CD1c-positive myeloid dendritic cell (primary cell): Measurements from ENCODE around the gene LRRC42.

Source experiments
- DNase-seq: peaks from one replicate; pipeline ENCODE4 v3.0.0-alpha.2; 2016; ENCODE audit errors: extremely low spot score

Gene LRRC42, protein sequence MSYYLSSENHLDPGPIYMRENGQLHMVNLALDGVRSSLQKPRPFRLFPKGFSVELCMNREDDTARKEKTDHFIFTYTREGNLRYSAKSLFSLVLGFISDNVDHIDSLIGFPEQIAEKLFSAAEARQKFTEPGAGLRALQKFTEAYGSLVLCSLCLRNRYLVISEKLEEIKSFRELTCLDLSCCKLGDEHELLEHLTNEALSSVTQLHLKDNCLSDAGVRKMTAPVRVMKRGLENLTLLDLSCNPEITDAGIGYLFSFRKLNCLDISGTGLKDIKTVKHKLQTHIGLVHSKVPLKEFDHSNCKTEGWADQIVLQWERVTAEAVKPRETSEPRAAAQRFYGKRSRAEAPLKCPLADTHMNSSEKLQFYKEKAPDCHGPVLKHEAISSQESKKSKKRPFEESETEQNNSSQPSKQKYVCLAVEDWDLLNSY

DNA sequence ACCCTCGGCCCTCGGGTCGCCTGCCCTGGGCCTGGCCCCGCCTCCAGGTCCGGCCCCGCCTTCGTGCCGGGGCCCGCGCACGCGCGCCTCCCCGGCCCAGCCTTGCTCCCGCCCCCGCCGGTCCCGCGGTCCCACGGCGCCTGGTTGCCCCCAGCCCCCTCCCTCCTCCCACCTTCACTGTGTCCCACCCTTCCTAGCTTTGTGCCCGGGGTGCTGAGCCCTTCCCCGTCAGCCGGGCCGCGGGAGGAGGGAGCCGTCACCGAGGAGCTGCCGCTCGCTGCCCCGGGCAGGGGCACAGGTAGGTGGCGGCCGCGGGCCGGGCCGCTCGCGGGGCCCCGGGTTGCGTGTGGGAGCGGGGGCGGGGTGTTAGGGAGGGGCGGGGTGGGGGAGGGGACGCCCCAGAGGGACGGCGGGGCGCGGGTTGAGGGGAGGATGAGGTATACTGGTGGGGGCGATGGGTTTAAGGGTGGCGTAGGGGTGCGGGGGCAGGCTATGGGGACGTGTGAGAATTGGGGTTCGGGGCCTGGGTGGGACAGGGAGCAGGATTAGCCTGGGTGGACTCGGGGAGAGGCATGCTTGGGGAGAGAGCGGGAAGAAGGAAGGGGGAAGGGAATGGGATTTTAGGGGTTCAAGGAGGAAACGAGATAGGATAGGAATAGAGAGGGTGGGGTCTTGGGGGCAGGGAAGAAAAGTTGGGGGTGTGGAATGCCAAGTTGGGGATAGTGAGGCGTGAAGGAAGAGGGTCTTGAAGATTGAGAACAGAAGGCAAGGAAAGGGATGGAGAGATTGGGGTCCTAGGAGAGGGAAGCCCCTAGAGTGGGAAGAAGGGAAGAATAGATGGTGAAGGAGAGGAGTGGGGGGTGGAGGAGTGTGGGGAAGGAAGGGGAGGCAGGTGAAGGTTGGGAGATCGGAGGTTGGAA, at the start of gene LRRC42:
Gene LRRC42, plus strand, starts transcription at position 99 of the 920 bp plus-strand sequence. CDS start 5,650 bp downstream, outside the sequence.
- DNase-seq, result peak; percentile 92

DNA sequence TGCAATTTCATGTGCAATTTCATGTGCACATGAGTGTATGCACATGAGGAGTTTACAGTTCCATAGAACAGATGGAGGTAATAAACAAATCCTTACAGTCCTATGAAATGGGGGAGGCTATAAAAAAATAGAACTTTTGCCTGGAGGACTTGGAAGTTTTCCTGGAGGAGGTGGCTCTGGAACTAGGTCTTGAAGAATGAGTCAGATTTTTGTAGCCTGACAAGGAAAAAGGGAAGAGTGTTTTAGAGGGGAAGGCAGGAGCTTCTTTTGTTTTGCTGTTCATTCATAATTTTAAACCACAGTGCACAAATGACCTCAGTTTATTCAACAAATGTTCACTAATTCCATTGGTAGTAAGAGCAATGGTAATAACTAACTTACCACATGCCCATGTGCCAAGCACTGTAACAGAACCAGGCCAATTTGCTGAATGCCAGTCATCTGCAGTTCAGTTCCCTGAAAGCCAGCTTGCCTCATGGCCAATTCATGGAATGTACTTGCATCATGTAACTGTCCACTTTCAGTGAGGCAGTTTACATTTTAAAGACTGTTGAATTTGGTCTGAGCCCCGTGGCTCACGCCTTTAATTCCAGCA, 49.4 kb upstream of the LRRC42 start:
- peak; percentile 32 for DNase-seq

DNA sequence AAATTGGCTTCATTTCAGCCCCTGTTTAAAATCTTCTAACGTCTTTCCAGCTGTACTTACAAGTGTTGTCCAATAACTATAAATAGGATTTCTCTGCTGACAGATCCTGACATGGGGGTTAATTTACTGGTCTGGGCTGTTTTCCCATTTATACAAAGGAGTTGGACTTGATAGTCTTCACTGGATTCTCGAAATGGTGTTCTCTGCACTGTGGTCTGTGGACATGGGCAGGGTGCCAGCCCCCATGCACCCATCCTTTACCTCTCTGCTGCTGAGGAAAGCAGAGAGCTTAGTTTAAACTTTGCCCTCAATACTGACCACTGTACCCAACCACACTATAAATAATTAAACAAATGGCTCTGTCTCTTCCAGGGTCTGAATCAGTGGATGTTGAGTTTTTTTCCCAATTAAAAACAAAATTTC, 46.9 kb upstream of the LRRC42 start:
- DNase-seq, result no peak

DNA sequence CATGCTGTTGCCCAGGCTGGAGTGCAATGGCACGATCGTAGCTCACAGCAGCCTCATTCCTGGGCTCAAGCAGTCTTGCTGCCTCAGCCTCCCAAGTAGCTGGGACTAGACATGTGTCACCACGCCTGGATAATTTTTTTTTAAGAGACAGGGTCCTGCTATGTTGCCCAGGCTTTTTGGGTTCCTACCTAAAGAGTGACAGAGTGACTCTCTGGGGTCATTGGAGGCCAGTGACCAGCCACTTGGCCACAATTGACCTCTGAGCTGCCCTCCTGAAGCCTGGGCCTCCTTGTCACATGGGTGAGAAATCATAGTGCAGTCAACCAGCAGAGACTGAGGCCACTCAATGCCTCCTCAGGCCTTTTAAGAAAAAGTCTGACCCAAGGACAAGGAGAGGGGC, 46.4 kb upstream of the LRRC42 start:
- DNase-seq, result no peak

DNA sequence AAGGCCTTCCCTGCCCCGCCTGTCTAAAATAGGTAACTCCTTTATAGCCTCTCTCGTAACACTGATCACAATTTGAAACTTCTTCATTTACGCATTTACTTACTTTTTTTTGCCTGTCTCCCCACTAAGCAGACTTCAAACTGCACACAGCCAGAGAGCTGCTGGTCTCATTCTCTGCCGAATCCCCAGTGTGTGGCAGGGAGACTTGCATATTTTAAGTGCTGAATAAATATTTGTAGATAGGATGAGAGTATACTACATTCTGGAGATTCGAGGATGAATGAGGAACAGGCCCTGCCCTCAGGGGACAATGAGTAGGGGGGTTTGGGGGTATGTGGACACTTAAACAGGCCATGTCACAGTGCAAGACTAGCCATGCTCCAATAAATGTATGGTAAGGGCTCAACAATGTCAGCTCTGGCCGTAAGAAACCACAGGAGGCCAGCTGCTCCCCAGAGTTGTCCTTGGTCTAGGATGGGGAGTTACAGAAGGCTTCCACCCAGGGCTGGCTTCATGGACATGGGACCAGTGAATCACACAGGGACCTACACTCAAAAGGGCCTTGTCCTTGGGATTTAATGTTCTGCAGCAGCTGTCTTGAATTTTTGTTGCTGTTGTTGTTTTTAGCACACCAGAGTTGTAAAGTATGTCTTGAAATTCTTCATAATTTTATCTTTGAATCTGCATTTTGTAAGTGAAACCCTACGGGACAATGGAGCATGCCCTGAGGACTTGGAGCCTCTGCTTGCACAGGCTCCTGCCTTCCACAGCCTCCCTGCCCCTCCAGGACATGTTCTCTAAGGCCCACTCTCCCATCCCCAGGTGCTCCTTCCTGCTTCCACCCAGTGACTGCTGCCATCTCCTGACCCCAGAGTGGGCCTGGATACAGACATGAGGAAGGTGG, 43.7 kb upstream of the LRRC42 start:
- DNase-seq, result no peak

DNA sequence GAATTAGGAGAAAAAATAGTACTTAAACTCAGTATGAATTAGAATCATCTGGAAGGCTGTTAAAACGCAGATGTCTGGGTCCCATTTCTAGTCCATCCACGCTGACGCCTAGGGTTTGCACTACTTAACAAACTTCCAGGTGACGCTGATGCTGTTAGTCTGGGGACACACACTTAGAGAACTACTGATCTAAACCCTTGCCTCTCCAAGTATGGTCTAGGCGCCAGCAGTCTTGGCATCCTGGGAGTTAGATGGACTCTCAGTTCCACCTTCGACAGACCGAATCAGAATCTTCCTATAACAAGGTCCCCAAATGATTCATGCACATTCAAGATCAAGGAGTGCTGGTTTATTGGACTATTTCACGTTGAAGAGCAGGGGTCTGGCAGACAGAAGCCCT, 40.6 kb upstream of the LRRC42 start:
- no peak for DNase-seq

DNA sequence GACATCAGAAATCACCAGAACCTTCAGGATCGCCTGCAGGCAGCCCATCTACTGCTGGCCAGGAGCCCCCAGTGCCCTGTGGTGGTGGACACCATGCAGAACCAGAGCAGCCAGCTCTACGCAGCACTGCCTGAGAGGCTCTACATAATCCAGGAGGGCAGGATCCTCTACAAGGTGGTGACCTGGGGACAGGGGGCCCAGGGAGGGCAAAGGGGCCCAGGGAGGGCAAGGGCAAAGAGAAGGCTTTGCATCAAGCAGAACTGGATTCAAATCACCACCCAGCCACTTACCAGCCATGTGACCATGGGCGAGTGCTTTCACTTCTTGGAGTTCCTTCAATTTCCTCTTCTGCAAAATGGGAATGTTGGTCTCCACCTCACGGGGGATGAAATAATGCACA, 40.0 kb upstream of the LRRC42 start:
- no peak for DNase-seq

DNA sequence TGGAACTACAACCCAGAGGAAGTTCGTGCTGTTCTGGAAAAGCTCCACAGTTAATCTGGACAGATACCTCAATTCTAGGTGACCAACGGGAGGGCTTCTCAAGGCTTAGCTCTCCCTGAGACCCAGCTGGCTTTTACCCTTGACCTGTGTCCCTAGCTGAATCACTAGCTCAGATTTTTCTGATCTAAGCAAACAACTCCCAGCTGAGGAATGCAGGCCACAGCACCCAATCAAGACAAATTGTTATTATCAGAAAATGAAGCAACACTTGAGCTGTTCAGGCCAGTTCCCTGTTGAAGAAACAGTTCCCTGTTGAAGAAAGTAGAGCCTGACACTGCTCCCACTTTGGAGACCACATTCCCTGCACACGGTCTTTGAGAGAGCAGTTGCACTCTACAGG, 36.2 kb upstream of the LRRC42 start:
- DNase-seq, result no peak

DNA sequence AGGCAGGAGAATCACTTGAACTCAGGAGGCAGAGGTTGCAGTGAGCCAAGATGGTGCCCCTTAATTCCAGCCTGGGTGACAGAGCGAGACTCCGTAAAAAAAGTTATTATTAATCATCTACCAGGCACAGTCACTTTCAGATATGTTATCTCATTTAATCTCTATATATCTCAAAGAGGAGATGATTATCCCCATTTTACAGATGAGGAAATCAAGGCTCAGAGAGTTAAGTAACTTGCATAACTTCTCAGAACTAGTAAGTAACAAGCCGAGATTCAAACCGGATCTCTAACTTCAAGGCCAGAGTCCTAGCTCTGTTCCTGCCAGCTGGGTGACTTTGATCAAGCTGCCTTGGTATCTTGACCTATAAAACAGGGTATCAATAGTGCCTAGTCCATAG, 34.7 kb upstream of the LRRC42 start:
- no peak for DNase-seq

DNA sequence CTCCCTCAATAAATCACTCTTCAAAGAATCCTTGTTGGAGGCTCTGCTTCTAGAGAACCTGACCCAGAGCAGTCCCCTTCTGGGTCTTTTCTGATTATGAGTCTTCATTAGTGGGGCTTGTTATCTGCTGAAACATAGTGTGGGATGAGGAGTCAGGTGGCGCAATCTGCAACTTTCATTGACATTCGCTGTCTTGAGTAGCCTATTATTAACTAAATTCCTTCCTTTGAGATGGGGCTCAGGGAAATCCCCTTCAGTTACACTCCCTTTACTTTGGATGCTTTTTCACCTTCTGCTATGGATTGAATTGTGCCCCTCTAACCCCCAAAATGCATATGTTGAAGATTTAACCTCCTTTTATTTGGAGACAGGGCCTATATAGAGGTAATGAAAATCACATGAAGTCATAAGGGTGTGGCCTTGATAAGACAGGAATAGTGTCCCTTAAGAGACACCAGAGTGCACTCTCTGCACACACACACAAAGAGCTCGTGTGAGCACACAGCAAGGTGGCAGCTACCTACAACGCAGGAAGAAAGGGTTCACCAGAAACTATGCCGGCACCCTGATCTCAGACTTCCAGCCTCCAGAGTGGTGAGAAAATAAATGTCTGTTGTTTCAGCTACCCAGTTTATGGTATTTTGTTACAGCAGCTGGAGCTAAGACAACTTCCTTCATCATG, 32.7 kb upstream of the LRRC42 start:
- DNase-seq, result no peak

DNA sequence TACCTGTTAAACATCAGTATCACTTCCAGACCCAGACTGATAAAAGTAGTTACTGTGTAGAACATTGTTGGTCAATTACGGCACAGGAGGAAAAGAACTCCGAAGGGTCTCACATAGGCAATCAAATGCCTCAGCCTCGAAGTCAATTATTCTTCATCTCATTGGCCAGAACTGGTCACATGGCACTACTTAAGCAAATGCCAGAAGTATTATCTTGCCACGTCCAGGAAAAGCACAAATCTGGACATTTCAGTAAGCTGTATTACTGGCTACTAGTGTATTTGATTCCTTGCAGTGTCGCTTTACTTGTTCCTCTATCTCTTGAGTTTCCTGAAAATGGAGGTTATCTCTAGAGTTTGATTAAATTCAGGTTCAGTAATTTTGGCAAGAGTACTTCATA, 27.8 kb upstream of the LRRC42 start:
- no peak for DNase-seq

DNA sequence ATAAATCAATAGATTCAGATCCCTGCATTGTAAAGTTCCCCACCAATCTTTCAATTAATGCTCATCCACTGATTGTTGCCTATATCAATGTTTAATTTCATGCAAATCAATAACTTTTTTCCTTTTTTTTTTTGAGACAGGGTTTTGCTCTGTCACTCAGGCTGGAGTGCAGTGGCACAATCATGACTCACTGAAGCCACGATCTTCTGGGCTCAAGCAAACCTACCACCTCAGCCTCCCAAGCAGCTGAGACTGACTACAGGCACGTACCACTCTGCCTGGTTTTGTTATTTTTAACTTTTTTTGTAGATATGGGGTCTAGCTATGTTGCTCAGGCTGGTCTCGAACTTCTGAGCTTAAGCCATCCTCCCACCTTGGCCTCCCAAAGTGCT, 26.5 kb upstream of the LRRC42 start:
- DNase-seq, result no peak

DNA sequence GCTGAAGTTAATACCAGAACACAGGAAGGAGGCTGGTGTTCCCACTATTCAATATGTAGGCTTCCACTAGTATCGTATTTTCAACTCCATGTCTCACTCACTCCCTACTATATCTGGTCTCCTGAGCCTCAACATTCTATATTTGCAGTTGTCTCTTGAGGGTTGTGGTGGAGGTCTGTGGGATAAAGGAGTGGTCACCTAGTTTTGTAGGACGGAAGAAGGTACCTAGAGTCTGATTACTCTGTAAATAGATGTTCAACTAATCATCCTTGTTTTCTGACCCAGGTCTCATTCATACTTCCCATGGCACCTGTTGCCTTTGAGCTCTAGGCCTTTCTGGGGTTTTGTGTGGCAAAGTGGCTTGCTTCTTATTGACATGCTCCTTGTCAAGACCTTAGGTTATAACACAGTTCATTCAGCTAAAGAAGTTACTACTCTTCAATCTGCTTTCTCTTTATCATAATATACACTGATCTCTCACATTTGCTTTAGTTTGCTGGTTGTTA, 18.7 kb upstream of the LRRC42 start:
- DNase-seq, result no peak

DNA sequence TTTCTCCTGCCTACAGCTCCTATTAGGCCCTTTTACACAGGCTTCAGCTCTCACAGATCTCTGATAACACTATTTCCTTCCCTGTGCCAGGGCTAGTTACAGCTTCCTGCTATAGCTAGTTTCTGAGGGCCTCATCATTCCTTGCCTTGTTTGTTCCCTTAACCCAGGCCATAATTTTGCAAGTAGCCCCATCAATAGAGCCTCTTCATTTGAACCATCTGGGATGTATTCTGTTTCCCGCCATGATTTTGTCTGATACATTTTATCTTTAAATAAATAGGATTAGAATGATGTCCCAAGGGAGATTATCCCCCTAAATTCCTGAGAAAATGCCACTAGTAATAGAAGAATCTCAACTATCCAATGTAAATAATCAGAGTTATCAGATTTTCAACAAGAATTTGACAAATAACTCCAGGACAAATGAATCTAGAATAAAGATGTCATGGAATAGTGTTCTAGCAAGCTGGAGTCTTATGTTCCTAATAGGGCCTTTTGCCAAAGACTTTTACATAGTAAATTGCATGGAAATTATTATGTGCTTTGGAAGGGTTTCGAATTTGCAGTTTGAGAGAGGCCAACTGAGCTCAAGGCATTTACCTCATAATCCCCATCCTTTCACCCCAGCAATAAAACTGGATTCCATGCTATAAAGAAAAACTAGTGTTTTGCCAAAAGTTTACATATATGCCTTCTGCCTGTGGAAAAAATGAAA, 16.7 kb upstream of the LRRC42 start:
- no peak for DNase-seq

DNA sequence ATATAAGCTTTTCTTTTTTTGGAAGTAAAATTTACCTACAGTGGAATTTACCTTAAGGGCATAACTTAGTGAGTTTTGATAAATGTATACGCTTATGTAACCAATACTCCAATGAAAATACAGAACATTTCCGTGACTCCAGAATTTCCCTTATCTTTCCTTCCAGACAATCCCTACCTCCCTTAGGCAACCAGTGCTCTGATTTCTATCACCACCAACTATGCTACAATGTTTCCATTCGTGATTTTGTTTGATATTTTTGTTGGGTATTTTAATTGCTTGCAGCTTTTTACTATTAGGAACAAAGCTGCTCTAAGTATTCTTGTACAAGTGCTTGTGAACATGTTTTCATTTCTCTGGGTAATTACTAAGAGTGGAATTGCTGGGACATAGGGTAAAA, 15.2 kb upstream of the LRRC42 start:
- DNase-seq, result no peak

DNA sequence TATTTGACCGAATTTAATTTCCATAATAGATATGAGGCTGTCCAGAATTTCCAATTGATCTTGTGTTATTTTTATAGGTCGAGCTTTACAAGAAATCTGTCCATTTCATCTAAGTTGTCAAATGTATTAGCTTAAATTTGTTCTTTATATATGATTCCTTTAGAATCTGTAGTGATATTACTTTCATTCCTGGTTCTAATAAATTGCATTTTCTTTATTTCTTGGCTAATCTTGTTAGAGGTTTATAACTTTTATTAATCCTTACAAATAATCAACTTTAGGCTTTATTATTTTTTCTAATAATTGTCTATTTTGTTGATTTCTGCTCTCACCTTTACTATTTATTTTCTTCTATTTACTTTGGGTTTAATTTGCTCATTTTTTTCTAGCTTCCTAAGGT, 14.6 kb upstream of the LRRC42 start:
- no peak for DNase-seq

DNA sequence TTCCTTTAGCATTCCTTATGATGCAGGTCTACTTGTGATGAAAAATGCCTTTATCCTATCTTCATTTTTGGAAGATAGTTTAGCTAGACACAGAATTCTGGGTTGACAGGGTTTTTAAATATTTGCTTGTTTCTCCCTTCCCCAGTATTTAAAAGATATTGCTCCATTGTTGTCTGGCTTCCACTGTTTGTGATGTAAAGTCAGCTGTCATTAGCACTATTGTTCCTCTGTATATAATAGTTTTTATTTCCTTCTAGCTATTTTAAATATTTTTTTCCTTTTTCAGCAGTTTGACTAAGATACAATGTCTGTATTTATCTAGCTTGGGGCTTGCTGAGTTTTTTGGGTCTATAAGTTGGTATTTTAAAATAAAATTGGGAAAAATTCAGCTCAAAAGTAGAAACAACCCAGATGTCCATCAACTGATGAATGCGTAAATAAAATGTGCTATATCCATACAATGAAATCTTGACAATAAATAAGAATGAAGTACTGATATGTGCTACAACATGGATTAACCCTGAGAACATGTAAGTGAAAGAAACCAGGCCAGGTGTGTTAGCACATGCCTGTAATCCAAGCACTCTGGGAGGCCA, 11.9 kb upstream of the LRRC42 start:
- no peak for DNase-seq

DNA sequence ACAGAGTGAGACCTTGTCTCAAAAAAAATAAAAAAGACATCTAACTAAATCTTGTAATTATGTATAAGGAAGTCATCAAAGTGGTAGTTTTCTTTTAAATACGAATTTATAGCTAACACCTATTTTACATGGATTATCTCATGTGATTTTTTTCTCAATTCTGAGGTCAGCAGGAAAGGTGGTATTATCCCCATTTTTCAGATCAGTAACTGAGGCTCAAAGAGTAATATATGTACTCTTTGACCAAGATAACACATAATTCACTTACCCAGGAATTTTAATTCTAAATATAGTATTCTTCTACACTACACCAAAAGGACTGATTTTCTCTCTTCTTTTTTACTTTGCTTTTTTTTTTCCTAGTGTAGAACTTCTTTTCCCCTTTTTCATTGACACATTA, 9.7 kb upstream of the LRRC42 start:
- no peak for DNase-seq

DNA sequence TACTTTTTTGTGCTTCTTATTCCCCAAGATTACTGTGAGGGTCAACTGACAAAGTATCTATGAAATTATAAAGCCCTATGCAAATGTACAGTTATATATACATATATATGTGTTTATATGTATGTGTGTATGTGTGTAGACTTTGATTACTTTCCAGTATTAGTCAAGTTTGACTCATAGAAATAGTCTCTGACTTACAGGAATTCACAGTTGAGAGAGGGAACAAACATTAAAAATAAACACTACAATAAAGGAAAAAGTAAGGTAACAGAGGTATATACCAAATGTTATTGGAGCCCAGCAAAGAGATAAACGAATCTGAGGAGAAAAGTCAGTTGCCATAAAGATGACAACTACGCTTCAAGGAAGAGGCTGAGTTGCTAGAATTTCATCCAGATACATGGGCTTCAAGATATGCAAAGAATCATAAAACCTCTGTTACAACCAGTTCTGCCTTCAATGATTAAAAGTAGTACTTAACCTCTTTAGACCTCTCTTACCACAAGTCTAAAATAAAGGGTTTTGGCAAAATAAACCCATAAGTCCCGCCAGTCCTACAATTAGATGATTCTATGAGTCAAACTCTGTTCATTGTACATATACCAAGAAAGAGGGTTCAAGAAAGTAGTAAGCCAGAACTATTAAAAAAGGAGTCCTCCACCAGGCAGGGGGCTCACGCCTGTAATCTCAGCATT, 7.9 kb upstream of the LRRC42 start:
- DNase-seq, result no peak
